ENCODE data around the gene BSDC1. TPM values are rescaled to one million over a fixed set of nuclear protein-coding genes. Genes with fewer than 3 reads are reported as not detected.

The BSDC1 gene
- total RNA-seq, 4 donors from 2014 or later = 89.1 to 140 (median 109) TPM

GRCh38 chr1:32406629-32407111, 12.4 kb upstream of the BSDC1 start:
- Histone ChIP-seq H3K27ac (no peak overlapping the region), H3K27me3 (no peaks in the 10 kb centered on the region), H3K36me3 (no peaks in the 10 kb centered on the region), H3K4me3 (no peak overlapping the region), H3K4me1 (no peaks in the 10 kb centered on the region), H3K9me3 (no peaks in the 10 kb centered on the region)
- no peak for DNase-seq
- TF ChIP-seq CTCF (IDR thresholded peaks at IDR 0.05) (no peak), POLR2A (IDR thresholded peaks at IDR 0.05) (no peak)

GRCh38 chr1:32405672-32406467, 11.6 kb upstream of the BSDC1 start:
- Histone ChIP-seq H3K4me3 (no peak overlapping the region), H3K27ac (no peak overlapping the region)
- TF ChIP-seq POLR2A (IDR thresholded peaks at IDR 0.05) = no peak
- TF ChIP-seq CTCF (IDR thresholded peaks at IDR 0.05) = no peak

GRCh38 chr1:32404946-32405345, 10.7 kb upstream of the BSDC1 start:
- no peaks in the 10 kb centered on the region for H3K36me3 ChIP-seq
- no peak overlapping the region for H3K4me3 ChIP-seq
- H3K9me3 ChIP-seq = no peaks in the 10 kb centered on the region
- H3K27me3 ChIP-seq = no peaks in the 10 kb centered on the region
- H3K27ac ChIP-seq = no peak overlapping the region
- TF ChIP-seq CTCF (IDR thresholded peaks at IDR 0.05) (no peak), POLR2A (IDR thresholded peaks at IDR 0.05) (no peak)
- no peak for DNase-seq
- H3K4me1 ChIP-seq = peaks cover 0 to 6% (median 2%) of the 10 kb centered on the region in 4 donors

More at GRCh38 chr1:32405672-32406467, 11.6 kb upstream of the BSDC1 start:
- no peaks in the 10 kb centered on the region for H3K27me3 ChIP-seq
- H3K4me1 ChIP-seq = peaks cover 0 to 4% (median 2%) of the 10 kb centered on the region in 4 donors
- no peak for DNase-seq
- H3K9me3 ChIP-seq = no peaks in the 10 kb centered on the region
- no peaks in the 10 kb centered on the region for H3K36me3 ChIP-seq

- peaks cover 0 to 6% (median 2%) of the 10 kb centered on the region in 4 donors for H3K4me1 ChIP-seq
- no peak for TF ChIP-seq POLR2A (IDR thresholded peaks at IDR 0.05)
- peak; percentile 42 to 90 (median 84) for TF ChIP-seq CTCF (IDR thresholded peaks at IDR 0.05)
These were observed 6.8 kb upstream of the BSDC1 start for GRCh38 chr1:32400876-32401631.

GRCh38 chr1:32399843-32400242, 5.6 kb upstream of the BSDC1 start:
- no peak overlapping the region for H3K27ac ChIP-seq
- H3K27me3 ChIP-seq = no peaks in the 10 kb centered on the region
- peaks cover 0 to 6% (median 2%) of the 10 kb centered on the region in 4 donors for H3K4me1 ChIP-seq
- no peak for DNase-seq
- H3K36me3 ChIP-seq = no peaks in the 10 kb centered on the region
- no peak overlapping the region for H3K4me3 ChIP-seq
- TF ChIP-seq POLR2A (IDR thresholded peaks at IDR 0.05) = no peak
- TF ChIP-seq CTCF (IDR thresholded peaks at IDR 0.05) = no peak
- H3K9me3 ChIP-seq = no peaks in the 10 kb centered on the region

More at GRCh38 chr1:32400876-32401631, 6.8 kb upstream of the BSDC1 start:
- H3K9me3 ChIP-seq = no peaks in the 10 kb centered on the region
- H3K4me3 ChIP-seq = no peak overlapping the region
- no peaks in the 10 kb centered on the region for H3K27me3 ChIP-seq
- peak; percentile 56 to 90 (median 85) for DNase-seq
- no peaks in the 10 kb centered on the region for H3K36me3 ChIP-seq
- peak overlapping the region in 2 of 4 donors; percentile 3 to 30 for H3K27ac ChIP-seq
